GM19023 (cell line): ENCODE measurements around the gene KLHL29.

ENCODE experiments used
- ATAC-seq: cut with Tn5 transposase; IDR thresholded peaks from one replicate; pipeline ENCODE4 v1.9.1; 2021; ENCODE audit warnings: mild to moderate bottlenecking, moderate library complexity; ENCODE audit not compliant: unreplicated experiment

KLHL29 gene

DNA sequence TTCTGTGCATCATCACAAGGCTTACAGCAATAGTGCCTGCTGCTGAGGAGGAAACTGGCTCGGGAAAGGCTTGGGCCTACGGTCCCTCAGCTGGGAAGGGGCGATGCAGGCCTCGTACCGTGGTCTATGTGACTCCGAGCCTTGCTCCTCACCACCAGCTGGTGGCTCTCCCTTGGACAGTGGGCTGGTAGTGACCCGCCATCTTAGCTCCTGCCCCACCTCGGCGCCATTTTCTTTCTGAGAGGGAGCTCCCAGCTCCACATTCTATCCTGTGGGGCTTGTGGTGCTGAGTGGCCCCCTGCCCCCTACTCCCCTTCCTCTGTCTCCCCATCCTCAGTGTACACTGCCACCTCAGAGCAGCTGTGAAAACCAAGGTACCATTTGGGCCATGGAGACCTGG is 255.7 kb downstream of the KLHL29 start:
- ATAC-seq, result no peak

DNA sequence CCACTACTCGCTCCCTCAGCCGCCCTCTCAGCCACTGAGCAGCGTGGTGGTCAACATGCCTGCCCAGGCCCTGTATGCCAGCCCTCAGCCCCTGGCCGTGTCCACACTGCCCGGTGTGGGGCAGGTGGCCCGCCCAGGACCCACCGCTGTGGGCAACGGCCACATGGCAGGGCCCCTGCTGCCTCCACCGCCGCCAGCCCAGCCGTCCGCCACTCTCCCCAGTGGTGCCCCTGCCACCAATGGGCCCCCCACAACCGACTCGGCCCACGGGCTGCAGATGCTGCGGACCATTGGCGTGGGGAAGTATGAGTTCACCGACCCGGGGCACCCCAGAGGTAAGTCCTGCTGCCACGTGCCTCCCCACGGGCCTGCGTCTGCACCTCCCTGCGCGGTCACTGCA is 257.5 kb downstream of the KLHL29 start:
- ATAC-seq, result no peak

DNA sequence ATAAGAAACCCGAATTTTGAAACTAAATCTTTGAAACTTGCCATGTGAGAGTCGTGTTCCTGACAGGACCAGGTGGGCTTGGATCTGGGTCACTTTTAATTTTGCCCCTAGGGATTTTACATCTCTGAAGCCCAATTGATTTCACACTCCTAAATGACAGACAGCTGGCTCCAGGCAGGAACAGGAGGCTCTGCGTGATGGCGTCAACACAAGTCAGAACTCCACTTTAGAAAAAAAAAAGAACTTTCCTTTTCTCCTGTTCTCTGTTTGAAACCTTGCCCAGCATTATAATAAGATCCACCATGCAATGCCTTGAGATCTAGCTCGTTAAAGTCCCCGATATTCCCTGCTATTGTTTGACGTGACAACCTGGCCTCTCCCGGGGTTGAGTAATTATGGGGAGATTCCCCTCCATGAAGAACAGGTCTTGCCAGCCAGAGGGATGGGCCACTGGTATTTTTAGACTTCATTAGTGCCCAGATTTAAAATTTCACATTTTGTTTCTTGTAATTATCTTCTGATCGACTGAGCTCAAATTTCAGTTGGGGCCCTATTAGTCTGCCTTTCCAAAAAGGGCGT is 260.3 kb downstream of the KLHL29 start:
- ATAC-seq, result no peak

DNA sequence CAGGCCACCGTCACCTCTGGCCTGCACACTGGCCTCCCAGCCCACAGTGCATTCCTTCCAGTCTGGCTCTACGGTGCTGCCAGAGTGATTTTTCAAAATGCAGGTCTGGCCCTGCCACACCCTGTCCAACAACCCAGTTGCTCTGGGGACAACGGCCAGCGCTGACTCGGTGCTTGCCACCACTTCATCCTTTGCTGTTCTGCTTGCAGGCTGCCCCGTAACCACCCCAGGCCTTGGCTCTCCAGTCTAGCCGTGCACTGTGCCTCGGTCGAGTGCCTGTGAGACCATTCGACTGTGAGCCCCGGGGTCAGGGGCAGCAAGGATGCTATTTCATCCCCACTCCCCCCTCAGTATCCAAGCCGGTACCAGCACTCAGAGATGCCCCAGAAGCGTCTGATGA is 262.6 kb downstream of the KLHL29 start:
- no peak for ATAC-seq

DNA sequence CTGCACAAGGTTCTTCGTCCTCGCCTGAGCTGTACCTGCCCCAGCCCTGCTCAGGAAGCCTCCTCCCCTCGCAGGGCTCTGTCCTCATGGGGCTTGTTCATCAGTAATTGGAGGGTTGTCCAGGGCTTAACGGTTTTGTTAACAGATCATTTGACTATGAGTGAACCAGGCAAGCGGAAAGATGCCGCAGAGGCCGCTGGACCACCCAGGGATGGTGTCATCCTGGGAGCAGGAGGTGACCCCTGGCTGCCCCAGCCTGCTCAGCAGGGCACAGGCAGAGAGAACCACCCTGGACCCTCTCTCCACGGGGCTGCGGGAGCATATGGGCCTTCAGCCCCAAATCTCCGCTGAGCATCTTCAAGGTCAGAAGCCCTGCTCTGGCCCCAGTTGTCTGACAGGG is 264.3 kb downstream of the KLHL29 start:
- ATAC-seq, result no peak

DNA sequence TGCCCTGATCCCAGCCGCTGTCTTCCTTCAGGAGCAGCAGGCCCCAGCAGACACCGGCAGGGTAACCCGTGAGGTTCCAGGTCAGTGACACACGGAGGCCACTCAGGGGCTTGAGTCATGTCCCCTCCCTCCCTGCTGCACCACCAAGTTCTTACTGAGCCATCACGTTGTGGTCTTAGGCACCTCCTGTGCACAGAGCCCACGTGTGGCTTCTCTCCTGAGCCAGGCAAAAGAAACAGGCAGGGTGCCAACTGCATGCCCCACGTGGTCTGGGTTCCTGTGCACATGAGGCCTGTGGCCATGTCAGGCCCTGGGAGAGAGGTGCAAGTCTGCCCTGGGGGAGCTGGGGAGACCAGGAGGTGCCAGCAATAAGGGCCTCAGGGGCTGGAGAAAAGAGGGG is 264.8 kb downstream of the KLHL29 start:
- ATAC-seq, result no peak

DNA sequence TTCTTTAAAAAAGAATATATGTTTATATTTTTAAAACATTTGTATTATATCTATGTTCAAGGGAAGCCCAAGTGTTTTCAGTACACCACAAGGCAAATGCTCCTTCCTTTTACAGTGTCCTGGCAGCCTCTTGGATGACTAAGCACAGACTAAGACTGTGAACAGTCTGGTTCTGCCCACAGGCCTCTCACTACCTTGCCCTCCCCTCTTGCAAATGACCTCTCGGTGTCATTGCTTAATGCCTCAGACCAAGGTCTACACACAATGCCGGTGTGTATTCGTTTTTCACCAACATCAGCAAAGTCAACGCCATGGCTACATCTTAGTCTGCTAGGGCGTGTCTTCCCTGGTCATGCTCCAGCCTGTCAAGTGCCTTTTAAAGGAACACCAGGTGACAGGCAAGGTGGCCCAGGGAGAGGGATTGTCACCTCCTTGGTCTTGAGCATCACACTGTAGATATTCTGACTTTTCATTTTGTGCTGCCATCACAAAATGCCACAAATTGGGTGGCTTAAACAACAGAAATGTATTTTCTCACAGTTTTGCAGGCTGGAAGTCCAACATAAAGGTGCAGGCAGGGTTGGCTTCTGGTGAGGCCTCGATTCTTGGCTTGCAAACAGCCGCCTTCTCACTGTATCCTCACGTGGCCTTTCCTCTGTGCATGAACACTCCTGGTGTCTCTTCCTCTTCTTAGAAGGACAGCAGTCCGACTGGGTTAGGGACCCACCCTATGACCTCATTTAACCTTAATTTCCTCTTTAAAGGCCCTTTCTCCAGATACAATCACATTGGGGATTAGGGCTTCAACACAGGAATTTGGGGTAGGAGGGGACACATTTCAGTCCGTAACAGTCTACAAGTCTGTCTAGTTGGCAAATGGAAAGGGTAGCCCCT is 266.5 kb downstream of the KLHL29 start:
- ATAC-seq, result no peak

DNA sequence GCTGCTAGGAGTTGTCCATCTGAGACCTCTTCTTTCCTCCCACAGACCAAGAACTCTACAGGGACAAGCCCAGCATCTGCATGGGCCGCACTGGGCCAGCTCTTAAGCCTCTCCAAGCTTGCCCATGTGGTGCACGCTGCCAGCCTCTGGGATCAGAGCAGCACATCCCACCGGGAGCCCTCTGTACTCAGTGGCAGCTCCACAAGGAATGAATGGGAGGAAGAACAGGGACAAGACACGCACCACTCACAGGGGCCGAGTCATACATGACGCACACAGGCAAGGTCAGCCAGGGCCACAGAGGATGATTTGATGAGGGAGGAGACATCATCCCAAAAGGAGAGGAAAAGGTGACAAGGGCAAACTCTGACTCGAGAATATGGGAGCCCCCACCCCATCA is 268.3 kb downstream of the KLHL29 start:
- no peak for ATAC-seq

DNA sequence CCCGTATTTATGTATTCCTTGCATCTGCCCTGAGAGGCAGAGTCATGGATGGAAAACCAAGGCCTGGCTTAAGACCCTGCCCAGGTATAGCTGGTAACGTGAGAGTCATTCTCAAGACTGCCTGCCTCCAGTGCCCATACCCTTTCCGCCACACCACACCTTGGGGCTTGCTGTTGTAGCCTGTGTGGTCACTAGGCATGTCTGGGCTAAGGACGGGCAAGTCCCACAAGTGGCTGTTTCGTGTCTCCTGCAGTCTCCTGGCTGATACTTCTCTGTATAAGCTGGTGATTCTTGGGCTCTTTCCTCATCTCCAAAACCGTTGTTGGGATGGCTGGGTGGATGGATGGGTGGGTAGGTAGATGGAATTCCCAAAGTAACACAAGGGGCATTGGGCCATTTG is 269.8 kb downstream of the KLHL29 start:
- ATAC-seq, result no peak

DNA sequence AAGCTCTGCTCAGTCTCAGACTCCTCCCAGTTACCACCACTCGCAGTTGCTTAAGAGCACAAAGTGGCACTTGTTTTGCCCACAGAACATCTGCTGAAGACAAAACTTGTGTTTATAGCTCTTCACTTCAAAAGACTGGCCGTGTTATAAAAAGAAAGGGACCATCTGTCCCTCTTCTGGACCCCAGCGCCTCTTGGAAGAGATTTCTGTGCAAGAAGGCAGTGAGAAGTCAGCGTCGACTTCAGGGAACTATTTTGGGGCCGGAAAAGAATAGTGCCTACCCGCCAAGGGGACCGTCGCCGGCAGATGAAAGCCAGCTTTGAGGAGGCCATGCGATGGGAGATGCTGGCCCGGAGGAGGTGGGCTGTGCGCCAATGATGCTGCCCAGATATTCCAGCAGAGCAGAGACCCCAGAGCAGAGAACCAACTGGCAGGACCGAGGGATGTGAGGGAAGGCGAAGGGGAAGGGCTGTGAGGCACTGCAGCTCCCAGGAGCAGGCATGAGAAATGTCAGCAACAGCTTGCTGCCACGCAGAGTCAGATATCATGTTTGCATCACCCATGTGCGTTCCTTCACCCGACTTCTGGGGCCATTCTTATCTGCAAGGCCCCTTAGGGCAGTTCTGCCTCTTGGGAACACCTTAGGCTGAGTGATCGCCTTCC is 271.1 kb downstream of the KLHL29 start:
- ATAC-seq, result no peak

DNA sequence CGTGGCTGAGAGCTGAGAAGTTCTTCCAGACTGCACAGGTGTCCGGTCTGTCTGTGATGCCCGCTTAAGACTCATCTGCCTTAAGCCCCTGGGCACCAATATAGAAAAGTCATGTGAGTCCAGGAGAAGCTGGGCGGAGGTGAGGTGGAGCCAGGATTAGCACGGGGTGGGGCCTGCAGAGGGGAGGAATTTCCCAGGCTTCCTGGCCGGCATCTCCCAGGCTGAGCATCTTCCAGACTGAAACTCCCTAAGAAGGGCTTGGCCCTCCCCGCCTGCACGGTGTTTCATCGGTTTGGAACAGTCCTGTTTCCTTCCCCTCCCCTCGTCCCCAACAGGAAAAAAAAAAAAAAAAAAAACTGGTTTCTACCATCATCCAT is 271.6 kb downstream of the KLHL29 start:
- ATAC-seq, result no peak

DNA sequence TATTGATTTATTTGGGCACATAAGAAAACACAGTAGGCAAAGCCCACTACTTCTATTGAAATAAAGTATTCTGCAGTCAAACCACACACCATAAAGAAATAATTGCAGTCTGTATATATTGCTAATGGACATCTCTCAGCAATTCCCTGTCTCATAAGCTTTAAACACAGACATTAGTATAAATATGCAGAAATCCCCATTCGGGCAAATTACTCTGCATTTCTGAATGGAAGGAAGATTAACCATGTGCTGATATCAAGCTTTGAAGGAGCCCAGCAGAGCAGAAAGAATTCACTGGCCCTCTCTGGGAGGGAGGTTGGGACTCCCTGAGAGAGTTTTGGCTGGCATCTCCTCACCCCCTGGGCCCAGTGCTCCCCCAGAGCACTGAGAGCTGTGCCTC is 272.4 kb downstream of the KLHL29 start:
- no peak for ATAC-seq

DNA sequence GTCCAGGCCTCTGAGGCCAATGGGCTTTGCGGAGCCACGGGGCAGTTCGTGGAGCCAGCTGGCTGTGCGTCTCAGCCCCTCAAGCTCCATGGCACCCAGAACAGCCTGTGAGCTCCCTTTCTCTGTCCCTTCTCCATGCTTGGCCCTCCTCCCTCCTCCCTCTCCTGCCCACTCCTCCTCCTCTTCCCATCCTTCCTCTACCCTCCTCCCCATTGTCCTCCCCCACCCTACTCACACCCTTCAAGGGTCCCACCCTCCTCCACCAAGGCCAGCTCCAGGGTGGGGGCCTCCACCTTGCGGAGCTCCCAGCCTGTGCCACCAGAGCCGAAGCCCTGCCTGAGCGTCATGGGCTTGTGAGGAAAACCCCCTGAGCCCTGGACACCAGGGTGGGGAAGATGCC is 273.0 kb downstream of the KLHL29 start:
- ATAC-seq, result no peak

DNA sequence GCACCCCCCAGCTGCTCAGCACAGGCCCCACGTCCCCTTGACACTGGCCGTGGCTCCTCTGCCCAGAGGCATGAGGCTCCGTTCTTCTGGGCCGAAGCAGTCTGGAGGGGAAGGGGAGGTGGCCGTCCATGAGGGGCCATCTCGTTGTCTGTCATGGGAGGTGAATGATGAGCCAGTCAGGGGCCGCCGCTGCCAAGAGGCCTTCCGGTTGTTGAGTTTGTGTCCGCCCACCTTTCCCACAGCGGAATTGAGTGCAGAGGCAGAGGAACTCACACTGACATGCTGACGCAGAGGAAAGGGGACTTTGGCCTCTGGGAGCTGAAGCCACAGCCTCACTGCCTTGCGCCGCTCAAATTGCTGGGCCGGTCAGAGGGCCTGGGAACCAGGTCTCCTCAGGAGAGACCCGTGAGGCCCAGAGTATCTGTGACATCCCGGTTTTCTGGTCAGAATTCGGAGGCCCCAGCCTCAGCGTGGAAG is 273.5 kb downstream of the KLHL29 start:
- ATAC-seq, result peak; percentile 63

DNA sequence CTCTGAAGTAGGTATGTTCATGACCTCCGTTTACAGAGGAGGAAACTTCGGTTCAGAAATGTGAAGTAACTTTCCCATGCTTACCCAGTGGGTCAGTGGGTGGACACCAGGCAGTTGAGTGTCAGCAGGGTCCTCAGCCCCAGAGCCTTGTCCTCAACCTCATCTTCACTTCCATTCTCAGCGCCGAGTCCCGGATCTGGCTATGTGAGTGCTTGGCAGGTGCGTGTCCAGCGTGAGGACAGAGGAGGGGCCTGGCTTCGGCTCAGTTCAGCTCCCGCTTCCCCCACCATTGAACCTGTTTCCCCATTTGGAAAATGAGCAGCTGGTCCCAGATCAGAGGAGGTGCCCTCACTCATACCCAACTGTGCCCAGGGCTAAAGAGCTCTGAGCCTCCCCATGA is 274.3 kb downstream of the KLHL29 start:
- ATAC-seq, result no peak

DNA sequence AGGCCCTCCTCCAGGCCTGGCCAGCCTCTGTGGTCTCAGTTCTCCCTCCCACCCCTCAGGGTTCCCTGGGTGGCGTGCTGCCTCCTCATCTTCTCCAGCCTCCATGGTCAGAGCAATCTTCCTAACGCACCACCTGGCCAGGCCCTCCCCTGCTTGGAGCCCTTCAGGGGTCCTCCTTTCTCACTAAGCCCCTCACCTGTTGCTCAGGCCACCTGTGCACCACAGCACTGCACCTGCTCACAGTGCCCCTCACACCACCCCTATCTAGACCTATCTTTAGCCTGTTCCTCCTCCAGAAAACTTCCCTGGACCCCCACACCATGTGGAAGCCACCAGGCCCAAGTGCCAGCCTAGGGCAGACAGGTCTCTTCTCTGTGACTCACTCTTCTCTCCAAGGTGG is 274.8 kb downstream of the KLHL29 start:
- ATAC-seq, result no peak

DNA sequence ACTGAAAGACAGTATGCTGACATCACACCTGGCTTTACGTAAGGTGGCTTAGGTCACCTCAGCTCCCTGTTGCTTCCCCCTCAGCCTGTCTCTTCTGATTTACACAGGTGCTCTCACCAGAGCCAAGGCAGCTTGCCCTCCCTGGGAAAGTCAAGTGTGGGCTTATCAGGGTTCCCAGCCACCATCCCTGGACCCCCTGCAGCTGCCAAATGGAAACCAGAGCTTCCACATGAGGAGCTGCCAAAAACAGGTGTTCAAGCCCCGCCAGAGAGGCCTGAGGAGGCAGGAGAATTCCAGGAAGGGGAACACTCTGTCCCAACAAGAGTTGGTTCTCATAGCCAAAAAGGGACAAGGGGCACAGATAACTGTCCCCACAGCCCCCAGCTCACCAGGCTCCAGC is 275.3 kb downstream of the KLHL29 start:
- ATAC-seq, result no peak

DNA sequence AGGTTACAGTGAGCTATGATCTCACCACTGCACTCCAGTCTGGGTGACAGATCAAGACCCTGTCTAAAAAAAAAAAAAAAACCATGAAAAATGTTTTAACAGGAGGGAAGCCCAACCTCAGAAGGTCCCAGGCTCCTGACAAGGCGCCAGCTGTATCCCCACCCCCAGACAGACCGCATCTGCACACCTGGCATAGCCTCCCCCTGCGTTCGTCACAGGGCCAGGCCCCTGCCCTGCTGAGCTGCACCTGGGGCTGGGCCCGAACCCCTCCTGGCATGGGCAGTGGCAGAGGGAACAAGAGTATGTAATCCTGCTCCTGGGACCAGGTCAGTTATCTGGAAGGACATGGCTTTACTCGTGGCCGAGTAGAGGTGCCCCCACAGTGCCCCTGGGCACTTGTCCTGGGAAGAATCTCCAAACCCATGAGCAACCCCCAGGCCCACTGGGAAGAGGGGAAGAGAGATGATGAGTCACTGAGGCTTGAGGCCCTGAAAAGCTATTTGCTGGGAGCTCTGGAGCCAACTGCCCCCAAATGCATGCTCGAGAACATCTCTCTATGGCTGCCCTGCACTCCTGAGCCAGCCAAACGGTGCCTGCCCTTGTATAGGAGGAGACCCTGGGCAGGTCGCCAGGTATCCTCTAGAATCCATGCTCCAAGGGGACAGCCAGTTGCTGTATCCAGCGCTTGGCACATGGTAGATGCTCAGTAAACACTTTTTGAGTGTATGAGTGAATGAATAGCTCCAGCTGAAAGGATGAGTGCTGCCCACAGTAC is 276.5 kb downstream of the KLHL29 start:
- no peak for ATAC-seq

DNA sequence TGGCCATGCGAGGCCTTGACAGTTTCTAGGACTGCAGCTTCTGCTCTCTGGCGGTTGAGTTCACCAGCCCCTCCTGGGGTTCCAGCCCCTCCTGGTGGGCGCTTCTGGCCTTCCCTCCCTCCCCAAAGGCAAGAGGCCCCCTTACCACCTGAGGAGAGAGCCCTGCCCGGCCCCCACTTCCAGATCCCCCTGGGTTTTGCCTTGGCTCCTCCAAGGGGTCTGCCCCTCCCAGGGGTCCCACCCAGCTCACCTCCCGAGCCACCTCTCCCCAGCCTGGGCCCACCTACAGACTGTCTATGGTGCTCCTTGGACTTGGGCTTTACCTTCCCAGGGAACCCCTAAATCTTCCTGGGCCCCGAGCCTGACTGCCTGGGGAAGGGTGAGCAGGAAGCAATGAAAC is 277.5 kb downstream of the KLHL29 start:
- ATAC-seq, result no peak

DNA sequence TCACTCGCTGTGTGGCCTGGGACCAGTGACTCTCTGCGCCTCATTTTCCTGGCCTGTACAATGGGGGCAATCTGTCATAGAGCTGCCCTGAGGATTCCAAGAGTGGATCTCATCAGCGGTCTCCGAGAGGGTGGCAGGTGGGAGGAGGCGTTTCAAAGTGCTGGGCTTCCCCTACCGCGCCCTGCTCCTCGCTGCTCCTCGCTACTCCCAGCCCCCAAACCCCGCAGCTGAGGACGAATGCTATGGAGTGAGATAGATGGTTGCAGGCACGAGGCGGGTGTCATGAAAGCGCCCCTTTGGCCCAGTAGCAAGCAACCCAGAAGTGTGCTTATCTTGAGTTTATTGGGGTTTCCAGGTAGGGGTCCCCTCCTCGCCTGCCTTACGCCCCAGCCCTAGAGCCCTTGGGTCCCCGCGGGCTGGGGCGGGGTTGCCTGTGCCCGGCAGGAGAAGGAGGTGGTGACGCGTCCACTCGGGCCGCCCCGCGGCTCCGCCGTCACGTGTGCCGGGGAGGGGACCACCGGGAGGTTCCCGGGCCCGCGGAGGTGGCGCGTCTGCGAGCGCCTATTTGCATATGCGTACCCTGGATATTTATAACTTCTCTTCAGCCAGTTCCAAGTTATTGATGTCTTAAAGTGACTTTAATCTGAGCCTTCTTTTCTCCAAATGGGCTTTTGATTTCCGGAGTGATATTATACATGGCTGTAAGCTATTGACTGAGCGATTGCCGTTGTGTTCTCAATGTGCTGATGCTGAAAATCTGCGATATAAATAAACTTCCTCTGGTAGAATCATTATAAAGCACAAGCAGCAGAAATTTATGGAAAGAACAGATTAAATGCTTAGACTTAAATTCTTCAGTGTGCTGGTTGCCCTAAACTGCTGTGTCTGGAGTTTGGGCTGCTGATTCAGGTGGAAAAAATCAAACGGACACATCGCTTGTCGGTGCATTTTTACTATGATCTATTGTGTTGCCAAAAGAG is 278.3 kb downstream of the KLHL29 start:
- ATAC-seq, result no peak
